A172 (cell line): Measurements from ENCODE around the gene FRMD4B. TPM values are rescaled to one million over a fixed set of nuclear protein-coding genes. Genes with fewer than 3 reads are reported as not detected.
"Not testable (repeated sequence)": the region's sequence is repeated elsewhere in the genome, so short reads cannot be mapped to it uniquely, and the experiment has no call there.

Experiments used
- DNase-seq: peaks from one replicate; pipeline ENCODE4 v3.0.0-alpha.2; 2015; ENCODE audit warnings: low spot score
- total RNA-seq: library from RNA; depleted of rRNA; stranded (reverse); fragments of >200 nt; shearing (Covaris generic); gene quantifications from 2 replicates; pipeline ENCODE4 v1.2.3, GENCODE V29; 2014

The FRMD4B gene
- total RNA-seq, 1 experiment from 2014 or later: 1.6 TPM

DNA sequence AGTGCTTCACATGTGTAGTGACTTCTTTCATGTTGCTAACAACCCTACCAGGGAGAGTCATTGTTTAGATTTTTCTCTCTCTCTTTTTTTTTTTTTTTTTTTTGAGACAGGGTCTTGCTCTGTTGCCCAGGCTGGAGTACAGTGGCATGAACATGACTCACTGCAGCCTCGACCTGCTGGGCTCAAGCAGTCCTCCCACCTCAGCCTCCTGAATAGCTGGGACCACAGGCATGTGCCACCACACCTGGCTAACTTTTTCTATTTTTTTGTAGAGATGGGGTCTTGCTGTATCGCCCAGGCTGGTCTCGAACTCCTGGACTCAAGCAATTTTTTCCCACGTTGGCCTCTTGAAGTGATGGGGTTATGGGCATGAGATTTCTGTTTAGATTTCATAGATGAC is 63.4 kb downstream of the FRMD4B start:
- DNase-seq: not testable (repeated sequence)

GRCh38 chr3:69322158-69322509 is 63.8 kb downstream of the FRMD4B start:
- no peak for DNase-seq

- no peak for DNase-seq
These were observed 64.4 kb downstream of the FRMD4B start for GRCh38 chr3:69321301-69322157.

DNA sequence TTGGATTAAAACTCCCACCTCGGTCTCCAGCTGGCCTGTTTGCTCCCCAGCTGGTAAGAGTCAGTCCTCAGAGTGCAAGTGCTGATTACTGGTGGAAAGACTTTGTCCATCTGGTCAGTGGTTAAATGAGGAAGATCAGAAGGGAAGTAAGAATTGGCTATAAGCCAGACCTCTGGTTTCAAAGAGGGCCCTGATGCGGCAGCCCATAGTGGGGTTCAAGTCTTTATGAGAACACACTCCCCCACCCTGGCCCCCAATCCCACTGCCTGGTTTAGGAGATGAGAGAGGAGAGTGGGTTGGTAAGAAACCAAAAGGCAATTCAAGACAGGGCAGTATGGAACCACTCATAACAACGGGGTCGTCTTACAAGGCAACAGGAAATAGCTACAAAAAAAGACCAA is 65.0 kb downstream of the FRMD4B start:
- no peak for DNase-seq

- DNase-seq: no peak
These were observed 66.2 kb downstream of the FRMD4B start for GRCh38 chr3:69319652-69320051.

GRCh38 chr3:69318410-69318809 is 67.5 kb downstream of the FRMD4B start:
- no peak for DNase-seq

- DNase-seq: no peak
These were observed 72.6 kb downstream of the FRMD4B start for GRCh38 chr3:69313251-69313650.

DNA sequence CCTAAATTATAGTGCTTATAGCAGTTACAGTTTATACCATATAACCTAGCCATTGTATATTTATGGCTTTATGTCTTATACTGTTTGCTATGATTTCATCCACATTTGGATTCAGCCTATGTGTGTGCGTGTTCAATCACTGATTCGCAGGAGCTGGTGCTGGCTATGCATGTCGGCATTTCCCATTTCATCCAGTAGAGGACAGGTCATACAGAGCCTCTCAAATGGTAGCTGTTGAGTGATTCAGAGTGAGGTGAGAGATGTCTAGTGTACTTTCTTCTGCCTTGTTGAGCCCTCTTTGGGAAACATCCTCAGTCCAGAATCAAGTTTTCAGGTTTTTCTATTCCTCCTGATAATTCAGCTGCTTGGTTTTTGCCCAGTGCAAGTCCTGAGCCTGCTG is 76.1 kb downstream of the FRMD4B start:
- peak; percentile 52 for DNase-seq

GRCh38 chr3:69306239-69307185 is 79.4 kb downstream of the FRMD4B start:
- DNase-seq: peak; percentile 82

- DNase-seq: peak; percentile 47
These were observed 80.9 kb downstream of the FRMD4B start for GRCh38 chr3:69305011-69305410.

DNA sequence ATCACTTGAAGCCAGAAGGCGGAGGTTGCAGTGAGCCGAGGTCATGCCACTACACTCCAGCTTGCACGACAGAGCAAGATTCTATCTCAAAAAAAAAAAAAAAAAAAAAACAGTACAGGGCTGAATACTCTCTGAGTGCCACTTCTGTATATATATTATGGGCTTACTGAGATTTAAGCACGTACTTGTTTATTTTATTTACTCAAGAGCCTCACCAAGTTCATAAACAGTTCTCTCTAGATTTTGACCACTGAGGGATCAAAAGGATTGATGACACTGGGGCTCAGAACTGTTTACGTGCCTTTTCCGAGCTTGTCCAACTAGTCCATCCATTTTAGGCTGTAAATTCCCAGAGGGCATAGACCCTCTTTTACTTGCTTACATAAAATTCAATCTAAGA is 81.5 kb downstream of the FRMD4B start:
- no peak for DNase-seq

DNA sequence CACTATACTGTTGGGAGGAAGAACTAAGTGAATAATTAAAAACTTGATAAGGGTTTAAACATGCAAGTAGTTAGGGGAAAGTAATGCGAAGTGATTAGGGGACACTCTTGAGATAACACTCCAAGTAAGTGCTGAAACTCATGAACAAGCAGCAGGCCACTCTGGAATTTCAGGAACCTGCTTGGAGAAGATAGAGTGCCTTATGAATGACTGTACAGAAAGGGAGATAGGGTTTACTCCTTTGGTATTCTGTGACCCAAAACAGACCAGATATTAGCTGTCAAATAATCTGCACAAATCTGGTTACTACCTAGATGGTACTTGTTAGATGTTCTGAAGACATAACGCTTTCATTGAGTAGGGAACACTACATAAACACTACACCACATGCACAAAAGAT is 85.6 kb downstream of the FRMD4B start:
- DNase-seq: peak; percentile 14

- DNase-seq: peak; percentile 54
These were observed 86.5 kb downstream of the FRMD4B start for GRCh38 chr3:69299344-69299743.

DNA sequence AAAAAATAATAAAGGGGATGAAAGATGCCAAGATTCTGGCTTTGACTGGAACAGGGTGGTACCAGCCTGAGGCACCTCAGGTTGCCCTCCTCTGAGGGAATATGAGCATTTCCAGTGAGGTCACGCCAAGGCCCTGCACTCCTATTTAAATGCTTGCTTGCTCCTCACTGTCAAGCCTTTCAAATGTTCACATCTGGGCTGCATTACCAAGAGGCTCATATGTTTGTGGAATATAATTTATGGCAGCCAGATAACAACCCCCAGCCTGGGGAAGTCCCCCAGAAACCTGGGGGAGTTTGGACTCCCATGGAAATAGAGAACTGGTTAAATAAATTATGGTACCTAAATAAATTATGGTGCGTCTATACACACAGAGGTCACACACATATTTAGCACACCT is 88.4 kb downstream of the FRMD4B start:
- no peak for DNase-seq

DNA sequence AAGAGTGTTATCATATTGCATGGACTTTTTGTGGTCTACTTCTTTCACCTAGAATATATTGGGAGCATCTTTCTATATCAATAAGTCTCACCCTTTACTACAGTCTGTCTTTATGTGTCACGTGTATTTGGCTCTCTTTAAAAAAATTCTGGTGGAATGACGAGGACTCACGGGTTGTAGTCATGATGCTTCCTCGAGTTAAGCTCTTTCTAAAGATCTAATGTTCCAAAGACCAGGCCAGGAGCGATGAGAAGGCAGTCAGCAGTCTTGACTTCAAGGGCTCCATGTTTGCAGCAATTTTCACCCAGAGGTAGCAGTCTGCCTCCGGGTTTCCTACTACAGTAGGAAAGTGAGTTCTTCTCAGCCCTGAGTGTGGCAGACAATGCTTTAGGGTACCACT is 88.9 kb downstream of the FRMD4B start:
- no peak for DNase-seq

DNA sequence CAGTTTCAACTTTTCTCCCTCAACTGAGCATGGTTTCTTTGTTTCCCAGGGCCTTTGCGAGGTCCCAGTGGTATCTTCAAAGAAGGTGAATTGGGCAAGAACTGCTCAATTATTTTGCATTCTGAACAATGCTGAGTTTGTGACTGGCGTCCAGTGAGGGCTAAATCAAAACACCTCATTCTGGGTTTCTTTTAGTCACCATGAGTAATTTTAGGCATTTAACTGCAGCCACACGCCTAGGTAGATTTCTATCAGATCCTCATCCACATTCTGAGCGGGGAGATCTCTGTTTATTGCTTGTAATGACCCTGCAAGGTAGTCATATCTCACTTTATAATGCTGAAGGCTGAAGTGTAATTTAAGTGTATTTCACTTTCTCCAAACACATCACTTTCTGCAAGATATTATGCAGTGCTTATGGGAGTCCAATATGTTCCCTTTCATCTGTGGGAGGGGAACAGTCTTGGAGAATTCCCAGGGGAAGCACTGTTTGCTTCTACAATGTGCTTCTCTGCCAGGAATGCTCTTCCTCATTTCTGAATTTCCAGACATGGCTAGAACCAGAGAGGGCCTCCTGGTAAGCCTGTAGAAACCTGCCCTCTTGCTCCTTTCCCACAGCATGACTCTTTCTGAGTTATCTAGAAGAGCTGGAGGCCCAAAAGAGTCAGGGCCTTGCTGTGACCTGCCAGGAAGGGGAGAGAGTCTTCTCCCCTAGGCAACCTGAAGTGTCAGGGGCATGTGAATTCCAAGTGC is 91.7 kb downstream of the FRMD4B start:
- DNase-seq: peak; percentile 33

DNA sequence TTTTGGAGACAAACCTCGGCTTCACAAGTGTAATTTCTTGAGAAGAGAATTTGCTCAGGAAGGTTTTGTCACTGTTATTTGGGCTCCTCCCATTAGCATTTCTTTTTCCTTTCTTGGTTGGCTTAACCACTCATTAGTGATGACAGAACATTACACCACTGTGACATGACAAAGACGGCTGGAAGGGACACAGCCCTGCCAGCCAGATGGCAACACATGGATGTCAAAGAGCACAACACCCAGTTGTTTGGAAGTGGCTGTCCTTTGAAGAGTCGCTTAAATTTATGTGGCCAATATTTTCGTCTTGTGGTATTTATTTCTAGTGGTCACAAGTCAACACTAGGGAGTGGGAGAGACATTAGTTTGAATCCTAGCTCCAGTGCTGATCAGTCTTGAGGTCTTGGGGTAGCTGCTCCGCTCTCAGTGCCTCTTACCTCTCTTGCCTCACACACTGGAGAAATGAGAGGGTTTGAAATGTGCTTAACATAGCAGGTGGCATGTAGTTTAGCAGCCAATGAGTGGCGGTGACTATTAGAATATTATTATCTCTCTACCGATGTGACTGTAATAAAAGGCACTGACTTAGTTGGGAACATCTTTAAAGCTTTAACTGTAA is 92.8 kb downstream of the FRMD4B start:
- DNase-seq: no peak

GRCh38 chr3:69292185-69292584 is 93.7 kb downstream of the FRMD4B start:
- no peak for DNase-seq

- DNase-seq: no peak
These were observed 95.5 kb downstream of the FRMD4B start for GRCh38 chr3:69290430-69290829.

DNA sequence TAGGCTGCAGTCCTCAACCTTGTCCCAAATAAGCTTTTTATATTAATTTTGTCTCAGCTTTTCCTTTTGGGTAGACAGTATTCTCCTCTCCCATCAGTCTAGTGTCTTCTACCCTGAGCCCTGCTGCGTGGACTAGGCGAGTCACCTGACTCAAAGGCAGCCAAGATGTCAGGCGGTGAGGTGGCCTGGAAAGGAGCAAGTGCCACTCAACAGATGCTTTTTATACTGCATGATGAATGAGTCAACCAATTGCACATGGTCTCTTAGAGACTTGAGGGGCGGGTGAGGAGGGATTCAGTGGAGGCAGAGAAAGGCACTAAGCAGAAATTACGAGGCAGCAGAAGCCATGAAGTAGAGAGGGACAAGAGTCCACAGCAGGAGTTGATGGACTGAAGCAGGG is 95.9 kb downstream of the FRMD4B start:
- peak; percentile 23 for DNase-seq

DNA sequence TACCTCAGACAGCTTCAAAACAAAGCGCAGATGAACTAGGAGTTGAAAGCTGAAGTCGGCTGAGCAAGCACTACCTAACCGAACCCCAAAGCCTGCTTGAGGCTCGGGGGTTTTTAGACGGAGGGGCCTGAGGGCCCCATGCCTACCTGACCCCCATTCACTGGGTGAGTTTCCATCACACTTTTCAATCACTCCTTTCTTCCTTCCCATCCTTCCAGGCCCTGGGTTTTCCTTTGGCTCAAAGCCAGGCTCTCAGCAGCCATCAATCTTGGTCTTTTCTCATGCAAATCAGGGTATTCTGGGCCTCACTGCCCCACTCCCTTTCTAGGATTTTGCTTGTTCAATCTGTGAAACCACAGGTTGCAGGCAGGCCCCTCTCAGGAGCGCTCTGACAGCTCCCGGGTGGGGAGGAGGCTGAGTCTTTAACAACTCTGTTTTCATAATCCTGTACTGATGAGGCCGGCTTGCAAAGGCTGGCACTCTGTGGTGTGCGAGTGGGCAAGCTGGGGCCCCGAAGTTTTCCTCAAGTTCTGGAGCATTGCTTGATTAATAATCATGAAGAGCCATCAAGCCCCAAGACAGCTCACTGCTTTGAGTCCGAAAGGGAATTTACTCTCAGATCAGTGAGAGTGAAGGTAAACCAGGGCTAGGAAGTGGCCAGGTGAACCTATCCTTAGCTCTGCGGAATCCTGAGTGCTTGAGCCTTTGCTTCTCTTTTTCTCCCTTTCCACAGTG is 97.6 kb downstream of the FRMD4B start:
- DNase-seq: no peak
